B cell (primary cell): ENCODE measurements around the gene ELP1. TPM values are rescaled to one million over a fixed set of nuclear protein-coding genes. Genes with fewer than 3 reads are reported as not detected.

ENCODE experiments used
- ATAC-seq: fragments of 200-7000 bp; cut with Tn5 transposase; one replicate; pipeline ENCODE4 v1.10.0; 2021; ENCODE audit warnings: low read depth, mild to moderate bottlenecking, moderate number of reproducible peaks, moderate library complexity
- CTCF ChIA-PET: fragments of 350-600 bp; sonication (Branson Sonifier 250); formaldehyde crosslinking; loops from one replicate; lab custom pipeline; 2021; ENCODE audit warnings: antibody characterized with exemption, inconsistent platforms; lab: Charles Lee
- POLR2A ChIA-PET: fragments of 350-600 bp; sonication (Branson Sonifier 250); formaldehyde crosslinking; loops from one replicate; lab custom pipeline; 2021; ENCODE audit warnings: antibody characterized with exemption; lab: Charles Lee
- DNase-seq: peaks from one replicate; pipeline ENCODE4 v3.0.0; 2013
- H2AFZ ChIP-seq: 2 replicates; pipeline ENCODE4 v1.6.1; 2012; ENCODE audit warnings: mild to moderate bottlenecking, low read depth, low read length; ENCODE audit not compliant: insufficient read depth, poor library complexity, severe bottlenecking
- H3K27ac ChIP-seq, 2 donors: 1 replicate in 1 of 2; 2 replicates in 1 of 2; pipeline ENCODE4 v1.5.1; 2012 to 2013; ENCODE audit warnings: low read length in 2 of 2, mild to moderate bottlenecking in 2 of 2, moderate library complexity in 1 of 2
- H3K27me3 ChIP-seq, 4 experiments: fragments of 200-600 bp in 1 of 4; sonication (generic) in 1 of 4; replicated peaks in 1 of 4; 1 replicate in 2 of 4; 2 replicates in 2 of 4; pipeline versions ENCODE4 v1.6.1 to v1.7.0; 2013 to 2016; ENCODE audit warnings: low read length in 3 of 4, mild to moderate bottlenecking in 2 of 4, mixed read lengths in 1 of 4, moderate library complexity in 1 of 4; ENCODE audit not compliant: insufficient read depth in 4 of 4, control insufficient read depth in 3 of 4; ENCODE audit errors: control extremely low read depth in 1 of 4
- H3K36me3 ChIP-seq, 2 experiments: replicated peaks in 1 of 2; 1 replicate in 1 of 2; 2 replicates in 1 of 2; pipeline versions ENCODE4 v1.6.1 to v1.7.1; 2013; ENCODE audit warnings: low read length in 1 of 2; ENCODE audit not compliant: insufficient read depth in 2 of 2, control insufficient read depth in 1 of 2; ENCODE audit errors: control extremely low read depth in 1 of 2, extremely low read depth in 1 of 2
- H3K4me1 ChIP-seq, 2 donors: fragments of 200-600 bp in 1 of 2; sonication (generic) in 1 of 2; 1 replicate in 1 of 2; 2 replicates in 1 of 2; pipeline versions ENCODE4 v1.5.1 to v1.6.1; 2013 to 2017; ENCODE audit warnings: low read length in 2 of 2; ENCODE audit not compliant: control insufficient read depth in 2 of 2, insufficient read depth in 2 of 2
- H3K4me2 ChIP-seq: replicated peaks from 2 replicates; pipeline ENCODE3; 2012; ENCODE audit warnings: mild to moderate bottlenecking, low read depth, low read length; ENCODE audit not compliant: poor library complexity, severe bottlenecking
- H3K4me3 ChIP-seq, 5 experiments: fragments of 200-600 bp in 1 of 5; sonication (generic) in 1 of 5; 1 replicate in 3 of 5; 2 replicates in 2 of 5; pipeline versions ENCODE4 v1.5.1 to v1.7.0; 2011 to 2016; ENCODE audit warnings: low read length in 4 of 5, mild to moderate bottlenecking in 4 of 5, low read depth in 2 of 5, control low read depth in 1 of 5, moderate library complexity in 1 of 5; ENCODE audit not compliant: insufficient read depth in 1 of 5; ENCODE audit errors: control extremely low read depth in 1 of 5, extremely low read depth in 1 of 5
- H3K79me2 ChIP-seq: fragments of 200-600 bp; sonication (generic); one replicate; pipeline ENCODE4 v1.6.0; 2016; ENCODE audit warnings: low read length; ENCODE audit not compliant: control insufficient read depth, insufficient read depth
- H3K9ac ChIP-seq: fragments of 200-600 bp; sonication (generic); 2 replicates; pipeline ENCODE4 v1.6.1; 2017; ENCODE audit warnings: mild to moderate bottlenecking, low read length, moderate library complexity
- H3K9me3 ChIP-seq, 3 donors: one replicate each; pipeline versions ENCODE4 v1.6.1 to v1.7.1; 2013; ENCODE audit warnings: low read length in 2 of 3; ENCODE audit not compliant: control insufficient read depth in 2 of 3, insufficient read depth in 1 of 3; ENCODE audit errors: control extremely low read depth in 1 of 3
- H4K20me1 ChIP-seq: 2 replicates; pipeline ENCODE4 v1.6.0; 2012; ENCODE audit warnings: mild to moderate bottlenecking, low read length; ENCODE audit not compliant: insufficient read depth, control insufficient read depth, poor library complexity, severe bottlenecking
- H3K27ac Mint-ChIP-seq: one replicate; pipeline ENCODE4 v1.8.0; 2021; ENCODE audit warnings: mixed read lengths
- H3K27me3 Mint-ChIP-seq: one replicate; pipeline ENCODE4 v1.8.0; 2021; ENCODE audit warnings: mixed read lengths
- H3K4me1 Mint-ChIP-seq: one replicate; pipeline ENCODE4 v1.8.0; 2021; ENCODE audit warnings: mixed read lengths
- H3K4me3 Mint-ChIP-seq: one replicate; pipeline ENCODE4 v1.8.0; 2021; ENCODE audit warnings: mixed read lengths
- H3K9me3 Mint-ChIP-seq: one replicate; pipeline ENCODE4 v1.8.0; 2022; ENCODE audit warnings: mixed read lengths; ENCODE audit not compliant: insufficient read depth
- EZH2 ChIP-seq: IDR thresholded peaks from 2 replicates; pipeline ENCODE4 v1.6.1; 2012; ENCODE audit warnings: borderline replicate concordance, low read depth, mild to moderate bottlenecking, moderate library complexity, low read length; ENCODE audit not compliant: insufficient read depth, poor library complexity, severe bottlenecking
- WGBS: methylation state at CpG from one replicate; pipeline ENCODE4 v1.1.5; 2013; ENCODE audit warnings: missing lambda C conversion rate; ENCODE audit not compliant: insufficient coverage; 5-methylcytosine and 5-hydroxymethylcytosine counted together
- intact Hi-C: fragments of 100-400 bp; cut with micrococcal nuclease; formaldehyde crosslinking; loops from one replicate; pipeline ENCODE4 v1.10.0; 2022
- polyA plus RNA-seq: library from polyadenylated mRNA; depleted of rRNA; stranded (reverse); fragments of >200 nt; gene quantifications from 2 replicates; pipeline ENCODE4 v1.2.3, GENCODE V29; 2012
- total RNA-seq, 2 donors: library from RNA; stranded (reverse); fragments of 120-200 nt in 1 of 2; gene quantifications; 1 replicate in 1 of 2; 2 replicates in 1 of 2; pipeline versions ENCODE4 v1.2.3 to v1.2.4, GENCODE V29; 2013 to 2022
- TF ChIP-seq, protein P1 (sequence below): fragments of 200-600 bp; IDR thresholded peaks from one replicate; pipeline ENCODE4 v1.8.0; 2022; ENCODE audit warnings: antibody characterized with exemption, mild to moderate bottlenecking

The ELP1 gene
- total and polyA plus RNA-seq, 2 donors (not counting 1 experiment from before 2014, with no cell fraction given), result 20.8 to 29.4 TPM

DNA sequence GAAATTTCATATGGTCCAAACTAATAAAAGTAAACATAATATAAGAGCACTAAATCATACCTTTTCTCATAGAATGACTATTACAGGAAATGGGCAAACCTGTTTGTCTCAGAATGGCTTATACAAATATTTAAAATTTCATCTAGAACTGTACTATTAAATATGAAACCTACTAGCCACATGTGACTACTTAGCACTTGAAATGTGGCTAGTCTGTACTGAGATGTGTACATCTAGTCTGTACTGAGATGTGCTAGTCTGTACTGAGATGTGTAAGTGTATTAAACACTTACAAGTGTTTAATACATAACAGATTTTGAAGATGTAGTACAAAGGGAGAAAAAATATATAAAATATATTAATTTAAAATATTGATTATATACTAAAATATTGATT is 22.7 kb upstream of the ELP1 start:
- intact Hi-C loops, result no loop called here

DNA sequence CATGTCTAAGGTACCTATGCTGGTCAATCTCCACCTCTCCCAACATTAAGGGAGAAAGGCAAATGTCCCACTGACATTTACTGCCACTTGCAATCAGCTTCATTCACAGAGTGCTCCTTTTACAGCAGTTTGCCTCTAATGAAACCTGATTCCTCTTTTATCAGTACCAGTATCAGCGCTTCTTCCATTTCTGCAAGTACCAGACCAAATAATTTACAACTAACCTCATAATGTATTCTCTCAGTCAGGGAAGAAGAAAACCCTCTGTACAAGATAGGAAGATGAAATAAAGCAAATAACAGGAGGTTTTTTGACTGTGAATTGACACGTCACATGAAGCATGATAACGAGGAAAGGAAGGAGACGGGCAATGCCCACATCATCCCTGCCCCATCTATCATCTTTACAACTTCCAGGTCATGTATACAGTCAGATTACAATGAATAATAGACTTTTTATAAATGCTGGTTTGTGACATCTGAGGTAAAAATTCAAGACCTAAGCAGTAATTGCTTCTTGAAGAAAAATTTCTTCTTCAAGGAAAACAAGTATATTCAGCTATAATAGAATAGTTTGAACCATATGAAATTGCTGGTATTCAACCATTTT is 22.2 kb upstream of the ELP1 start:
- Histone ChIP-seq H3K27ac (no peak overlapping the region), H3K79me2 (no peaks in the 10 kb centered on the region), H3K9me3 (no peaks in the 10 kb centered on the region), H3K9ac (no peak overlapping the region), H3K4me2 (no peak overlapping the region), H3K4me3 (no peak overlapping the region), H3K27me3 (no peaks in the 10 kb centered on the region), H2AFZ (no peak overlapping the region), H4K20me1 (no peaks in the 10 kb centered on the region), H3K36me3 (no peaks in the 10 kb centered on the region), H3K4me1 (no peaks in the 10 kb centered on the region)
- no peak for DNase-seq
- ChIA-PET POLR2A (no interaction called here), CTCF (interaction anchor here (1.0 kb wide), 1 partner anchor 15 kb away, joined by 3 read pairs; no protein-coding TSS in a partner anchor)
- no peak overlapping the region for H3K27ac Mint-ChIP-seq
- no peaks in the 10 kb centered on the region for H3K27me3 Mint-ChIP-seq
- WGBS, result no CpG with 5 or more reads among the region's 4 CpGs
- intact Hi-C loops, result no loop called here
- ATAC-seq, result no peak
- H3K4me3 Mint-ChIP-seq, result no peak overlapping the region
- H3K4me1 Mint-ChIP-seq, result no peaks in the 10 kb centered on the region
- no peak for TF ChIP-seq EZH2
- H3K9me3 Mint-ChIP-seq, result no peaks in the 10 kb centered on the region

More for the DNA sequence above, 22.7 kb upstream of the ELP1 start:
- no peaks in the 10 kb centered on the region for H3K79me2 ChIP-seq
- no peaks in the 10 kb centered on the region for H4K20me1 ChIP-seq
- CTCF ChIA-PET, result interaction anchor here (0.6 kb wide), 1 partner anchor 1463 kb away, joined by 4 read pairs; no protein-coding TSS in a partner anchor
- no peaks in the 10 kb centered on the region for H3K4me1 ChIP-seq
- ATAC-seq, result no peak
- no peaks in the 10 kb centered on the region for H3K9me3 ChIP-seq
- Mint-ChIP-seq H3K4me3 (no peak overlapping the region), H3K4me1 (no peaks in the 10 kb centered on the region), H3K9me3 (no peaks in the 10 kb centered on the region), H3K27me3 (no peaks in the 10 kb centered on the region), H3K27ac (no peak overlapping the region)
- H3K36me3 ChIP-seq, result no peaks in the 10 kb centered on the region
- H3K27me3 ChIP-seq, result no peaks in the 10 kb centered on the region
- H3K4me3 ChIP-seq, result no peak overlapping the region
- H3K4me2 ChIP-seq, result no peak overlapping the region
- H3K27ac ChIP-seq, result no peak overlapping the region
- no peak overlapping the region for H3K9ac ChIP-seq
- H2AFZ ChIP-seq, result no peak overlapping the region
- POLR2A ChIA-PET, result no interaction called here
- no peak for DNase-seq
- no peak for TF ChIP-seq EZH2
- TF ChIP-seq, protein P1, sequence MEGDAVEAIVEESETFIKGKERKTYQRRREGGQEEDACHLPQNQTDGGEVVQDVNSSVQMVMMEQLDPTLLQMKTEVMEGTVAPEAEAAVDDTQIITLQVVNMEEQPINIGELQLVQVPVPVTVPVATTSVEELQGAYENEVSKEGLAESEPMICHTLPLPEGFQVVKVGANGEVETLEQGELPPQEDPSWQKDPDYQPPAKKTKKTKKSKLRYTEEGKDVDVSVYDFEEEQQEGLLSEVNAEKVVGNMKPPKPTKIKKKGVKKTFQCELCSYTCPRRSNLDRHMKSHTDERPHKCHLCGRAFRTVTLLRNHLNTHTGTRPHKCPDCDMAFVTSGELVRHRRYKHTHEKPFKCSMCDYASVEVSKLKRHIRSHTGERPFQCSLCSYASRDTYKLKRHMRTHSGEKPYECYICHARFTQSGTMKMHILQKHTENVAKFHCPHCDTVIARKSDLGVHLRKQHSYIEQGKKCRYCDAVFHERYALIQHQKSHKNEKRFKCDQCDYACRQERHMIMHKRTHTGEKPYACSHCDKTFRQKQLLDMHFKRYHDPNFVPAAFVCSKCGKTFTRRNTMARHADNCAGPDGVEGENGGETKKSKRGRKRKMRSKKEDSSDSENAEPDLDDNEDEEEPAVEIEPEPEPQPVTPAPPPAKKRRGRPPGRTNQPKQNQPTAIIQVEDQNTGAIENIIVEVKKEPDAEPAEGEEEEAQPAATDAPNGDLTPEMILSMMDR, result no peak
